Liver (tissue), 3 donors: ENCODE measurements around the gene TAS2R5.

Experiments
- CTCF ChIP-seq: fragments of 150-350 bp; IDR thresholded peaks from 2 replicates; pipeline ENCODE4 v1.5.1; 2017; ENCODE audit warnings: improper control_type of control experiment, low read depth, low read length; ENCODE audit not compliant: missing input control
- GABPA ChIP-seq, 2 donors: IDR thresholded peaks in 1 of 2; conservative IDR thresholded peaks in 1 of 2; 2 replicates each; pipeline ENCODE4 v1.6.1; 2016; ENCODE audit warnings: antibody characterized with exemption in 2 of 2, mild to moderate bottlenecking in 1 of 2, moderate library complexity in 1 of 2
- HNF4G ChIP-seq: IDR thresholded peaks from 2 replicates; pipeline ENCODE4 v1.6.1; 2016; ENCODE audit warnings: antibody characterized with exemption
- MAX ChIP-seq: IDR thresholded peaks from 2 replicates; pipeline ENCODE4 v1.6.1; 2016; ENCODE audit warnings: antibody characterized with exemption
- REST ChIP-seq: IDR thresholded peaks from 2 replicates; pipeline ENCODE4 v1.6.1; 2016; ENCODE audit warnings: antibody characterized with exemption, mild to moderate bottlenecking
- SP1 ChIP-seq: IDR thresholded peaks from 2 replicates; pipeline ENCODE4 v1.6.1; 2018; ENCODE audit warnings: antibody characterized with exemption, mild to moderate bottlenecking
- TAF1 ChIP-seq: conservative IDR thresholded peaks from 2 replicates; pipeline ENCODE4 v1.6.1; 2016; ENCODE audit warnings: antibody characterized with exemption, mild to moderate bottlenecking
- TF ChIP-seq, protein P1 (sequence below): IDR thresholded peaks from 2 replicates; pipeline ENCODE4 v1.6.1; 2016; ENCODE audit warnings: antibody characterized with exemption
- TF ChIP-seq, protein P2 (sequence below): IDR thresholded peaks from 2 replicates; pipeline ENCODE4 v1.6.1; 2016; ENCODE audit warnings: antibody characterized with exemption
- donor health status: healthy.
- donor health status: healthy.

GRCh38 chr7:141839256-141839655 lies 49.2 kb downstream of the TAS2R5 start:
- TF ChIP-seq CTCF, result no peak
- no peak for TF ChIP-seq TAF1
- no peak for TF ChIP-seq MAX
- TF ChIP-seq SP1, result no peak
- TF ChIP-seq, protein P1, sequence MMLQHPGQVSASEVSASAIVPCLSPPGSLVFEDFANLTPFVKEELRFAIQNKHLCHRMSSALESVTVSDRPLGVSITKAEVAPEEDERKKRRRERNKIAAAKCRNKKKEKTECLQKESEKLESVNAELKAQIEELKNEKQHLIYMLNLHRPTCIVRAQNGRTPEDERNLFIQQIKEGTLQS, result no peak
- TF ChIP-seq HNF4G, result no peak
- TF ChIP-seq GABPA (IDR thresholded peaks at IDR 0.05 in 1 of 2, conservative IDR thresholded peaks at IDR 0.05 in 1 of 2), result no peak
- TF ChIP-seq, protein P2, sequence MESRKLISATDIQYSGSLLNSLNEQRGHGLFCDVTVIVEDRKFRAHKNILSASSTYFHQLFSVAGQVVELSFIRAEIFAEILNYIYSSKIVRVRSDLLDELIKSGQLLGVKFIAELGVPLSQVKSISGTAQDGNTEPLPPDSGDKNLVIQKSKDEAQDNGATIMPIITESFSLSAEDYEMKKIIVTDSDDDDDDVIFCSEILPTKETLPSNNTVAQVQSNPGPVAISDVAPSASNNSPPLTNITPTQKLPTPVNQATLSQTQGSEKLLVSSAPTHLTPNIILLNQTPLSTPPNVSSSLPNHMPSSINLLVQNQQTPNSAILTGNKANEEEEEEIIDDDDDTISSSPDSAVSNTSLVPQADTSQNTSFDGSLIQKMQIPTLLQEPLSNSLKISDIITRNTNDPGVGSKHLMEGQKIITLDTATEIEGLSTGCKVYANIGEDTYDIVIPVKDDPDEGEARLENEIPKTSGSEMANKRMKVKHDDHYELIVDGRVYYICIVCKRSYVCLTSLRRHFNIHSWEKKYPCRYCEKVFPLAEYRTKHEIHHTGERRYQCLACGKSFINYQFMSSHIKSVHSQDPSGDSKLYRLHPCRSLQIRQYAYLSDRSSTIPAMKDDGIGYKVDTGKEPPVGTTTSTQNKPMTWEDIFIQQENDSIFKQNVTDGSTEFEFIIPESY, result no peak
- TF ChIP-seq REST, result no peak
